GM19099 (cell line): ENCODE measurements around the gene LAPTM5.

ENCODE experiments used
- POLR2A ChIP-seq: IDR thresholded peaks from 3 replicates; pipeline ENCODE4 v1.6.1; 2011; ENCODE audit warnings: low read depth; ENCODE audit not compliant: insufficient read length; ENCODE audit errors: extremely low read depth

The LAPTM5 gene

DNA sequence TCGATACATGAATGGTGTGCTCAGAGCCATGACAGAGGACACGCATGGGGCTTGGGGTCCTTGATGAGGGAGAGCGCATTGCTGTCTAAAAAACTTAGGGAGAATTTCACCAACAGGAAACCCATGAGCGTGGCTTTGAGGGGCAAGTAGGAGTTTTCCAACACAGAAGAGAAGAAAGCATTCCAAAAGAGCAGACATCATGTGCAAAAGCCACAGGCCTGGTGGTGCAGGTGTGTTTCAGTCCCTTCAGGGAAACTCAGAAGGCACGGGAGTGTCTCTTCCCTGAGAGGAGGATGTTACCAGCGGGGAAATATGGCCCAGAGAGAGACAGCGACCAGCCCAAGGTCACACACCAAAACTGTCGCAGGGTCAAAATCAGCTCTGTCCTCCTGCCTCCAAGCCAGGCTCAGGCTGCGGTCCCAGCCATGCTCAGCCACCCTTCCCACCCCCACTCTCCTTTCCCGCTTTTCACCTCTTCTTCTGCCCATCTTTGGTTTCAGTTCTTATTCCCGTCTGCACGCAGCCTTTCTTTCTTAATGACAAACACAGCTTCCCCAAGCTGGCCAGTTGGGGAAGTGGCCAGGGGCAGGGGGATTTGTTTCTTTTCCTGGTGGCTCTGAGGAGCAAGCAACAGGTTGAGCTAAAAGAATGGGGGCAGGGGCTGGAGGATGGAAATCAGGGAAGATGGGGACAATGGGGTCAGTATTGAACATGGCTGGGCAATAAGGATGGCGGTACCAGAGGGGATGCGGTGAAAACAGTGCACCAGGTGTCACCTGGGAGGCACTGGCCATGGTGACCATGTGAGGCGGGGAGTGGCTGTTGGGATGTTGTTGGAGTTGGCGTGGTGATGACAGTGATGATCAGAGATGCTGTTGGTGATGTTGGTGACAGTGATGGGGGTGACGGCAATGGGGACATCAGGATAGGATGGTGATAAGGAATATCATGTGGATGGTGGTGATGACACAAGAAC lies 10.3 kb downstream of the LAPTM5 start:
- TF ChIP-seq POLR2A = no peak

DNA sequence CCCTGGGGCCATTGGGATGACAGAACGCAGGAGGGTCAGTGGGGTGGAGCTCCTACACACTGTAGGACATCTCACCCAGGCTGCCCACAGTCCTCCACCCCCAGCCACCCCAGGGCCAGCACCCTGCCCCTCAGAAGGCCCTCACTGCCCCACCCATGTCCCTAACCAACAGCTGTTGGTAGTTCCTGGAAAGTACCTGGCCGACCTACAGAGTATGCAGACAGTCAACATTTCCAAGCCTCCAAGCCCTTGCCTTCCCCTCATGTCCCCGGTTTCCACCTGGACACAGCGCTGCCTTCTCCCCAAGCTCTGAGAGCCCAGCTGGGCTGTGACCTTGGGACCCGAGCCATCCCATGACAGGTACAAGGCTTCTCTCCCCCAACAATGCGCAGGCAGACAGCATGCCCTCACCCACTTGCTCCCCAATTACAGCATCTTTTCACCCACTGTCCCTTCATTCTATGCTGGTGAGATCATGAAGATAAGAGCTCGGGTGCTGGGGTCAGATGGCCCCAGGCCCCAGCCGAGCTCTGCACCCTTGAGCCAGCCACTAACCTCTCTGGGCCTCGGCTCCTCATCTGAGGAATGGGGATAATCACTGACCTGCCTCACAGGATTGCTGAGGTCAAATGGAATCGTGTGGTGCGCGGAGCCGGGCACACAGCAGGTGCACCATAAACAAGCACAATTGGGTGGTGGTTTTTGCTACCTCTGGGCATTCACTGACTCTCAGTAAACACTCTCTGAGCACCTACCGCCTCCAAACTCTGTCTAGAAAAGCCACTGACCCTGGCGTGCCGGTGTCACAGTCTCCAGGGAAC lies 11.2 kb downstream of the LAPTM5 start:
- no peak for TF ChIP-seq POLR2A

DNA sequence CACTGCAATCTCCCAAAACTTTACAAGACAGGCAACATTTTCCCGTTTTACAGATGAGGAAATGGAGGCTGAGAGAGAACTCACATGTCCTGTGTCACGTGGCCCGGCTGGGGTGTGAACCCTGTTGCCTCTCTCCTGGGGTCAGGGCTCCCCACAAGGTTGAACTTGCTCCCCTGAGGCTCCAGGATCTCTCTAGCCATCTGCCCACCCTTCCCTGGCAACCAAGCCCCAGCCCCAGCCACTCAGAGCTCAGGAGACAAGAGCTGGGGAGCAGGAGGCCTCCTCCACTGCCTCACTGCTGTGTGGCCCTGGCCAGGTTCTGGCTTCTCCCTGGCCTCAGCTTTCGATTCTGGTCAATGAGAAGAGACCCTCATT lies 11.8 kb downstream of the LAPTM5 start:
- no peak for TF ChIP-seq POLR2A

DNA sequence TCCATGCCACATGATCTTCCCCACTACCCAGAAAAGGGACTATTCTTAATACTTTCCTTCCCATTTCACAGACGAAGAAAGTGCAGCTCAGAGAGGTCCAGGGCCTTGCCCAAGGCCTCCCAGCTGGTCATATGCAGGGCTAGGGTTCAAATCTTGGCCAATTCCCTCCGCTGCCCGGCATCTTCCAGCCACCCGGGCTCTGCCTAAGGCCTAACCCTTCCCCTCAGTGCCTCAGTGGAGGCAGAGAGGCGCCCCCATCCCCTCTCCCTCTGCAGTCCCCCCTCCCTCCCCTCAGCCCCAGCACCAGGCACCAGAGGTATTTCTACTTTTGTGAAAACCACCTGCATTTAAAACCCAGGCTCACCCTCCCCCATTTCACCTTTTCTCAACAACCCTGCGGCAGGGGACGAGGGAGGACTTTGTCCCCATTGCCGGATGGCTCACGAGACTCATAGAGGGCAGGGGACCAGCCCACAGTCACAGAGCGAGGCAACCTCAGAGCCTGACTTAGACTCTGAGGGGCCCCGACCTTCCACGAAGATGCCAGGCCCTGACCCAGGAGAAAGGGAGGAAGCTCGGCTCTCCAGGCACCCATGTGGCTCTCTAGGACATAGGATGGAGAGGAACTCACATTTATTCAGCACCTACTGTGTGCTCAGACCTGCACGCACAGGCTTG lies 12.3 kb downstream of the LAPTM5 start:
- peak; percentile 33 for TF ChIP-seq POLR2A

- TF ChIP-seq POLR2A = peak; percentile 53
Observed at GRCh38 chr1:30744060-30744756, 13.4 kb downstream of the LAPTM5 start.

GRCh38 chr1:30743584-30744059 lies 14.0 kb downstream of the LAPTM5 start:
- TF ChIP-seq POLR2A = no peak

DNA sequence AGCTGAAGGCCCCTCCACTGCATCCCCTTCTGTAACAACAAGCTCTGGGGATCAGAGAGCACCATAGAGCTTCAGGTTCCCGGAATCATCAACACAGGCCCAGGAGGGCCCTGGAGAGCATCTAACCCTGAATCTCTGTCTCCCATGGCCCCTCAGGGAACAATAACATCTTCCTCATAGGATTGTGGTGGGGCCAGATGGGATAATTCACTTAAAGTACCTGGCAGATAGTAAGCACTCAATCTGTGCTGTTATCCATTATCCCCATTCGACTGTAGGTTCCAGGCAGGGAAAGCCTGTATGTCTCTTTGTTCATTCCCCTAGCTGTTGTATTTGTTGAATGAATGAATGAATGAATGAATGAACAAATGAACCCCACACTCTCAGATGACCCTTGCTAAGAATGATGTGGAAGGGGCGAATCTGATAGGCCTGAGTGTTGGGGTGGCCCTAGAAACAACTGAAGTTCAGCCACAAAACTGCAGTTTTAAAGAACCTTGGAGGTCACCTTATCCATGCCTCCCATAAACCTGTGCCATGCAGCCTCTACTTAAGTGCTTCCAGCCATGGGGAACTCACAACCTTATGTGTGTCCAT lies 14.5 kb downstream of the LAPTM5 start:
- no peak for TF ChIP-seq POLR2A

- TF ChIP-seq POLR2A = peak; percentile 41
Observed at GRCh38 chr1:30742300-30742962, 15.1 kb downstream of the LAPTM5 start.

GRCh38 chr1:30741239-30741894 lies 16.2 kb downstream of the LAPTM5 start:
- TF ChIP-seq POLR2A = peak; percentile 0

- peak; percentile 23 for TF ChIP-seq POLR2A
Observed at GRCh38 chr1:30740251-30741238, 17.0 kb downstream of the LAPTM5 start.

- no peak for TF ChIP-seq POLR2A
Observed at GRCh38 chr1:30739601-30740000, 18.0 kb downstream of the LAPTM5 start.
